Ishikawa (cell line): Measurements from ENCODE around the gene APOLD1.

Experiments
- CEBPB ChIP-seq: IDR thresholded peaks from 2 replicates; pipeline ENCODE4 v1.6.1; 2012
- YY1 ChIP-seq: IDR thresholded peaks from 2 replicates; pipeline ENCODE4 v1.6.1; 2012; ENCODE audit warnings: low read depth
- TF ChIP-seq, protein P1 (sequence below): IDR thresholded peaks from 2 replicates; pipeline ENCODE4 v1.6.1; 2012
- TF ChIP-seq, protein P2 (sequence below): IDR thresholded peaks from 2 replicates; pipeline ENCODE4 v1.6.1; 2012
- TF ChIP-seq, protein P3 (sequence below): IDR thresholded peaks from 2 replicates; pipeline ENCODE4 v1.6.1; 2012; ENCODE audit warnings: low read depth, mild to moderate bottlenecking

DNA sequence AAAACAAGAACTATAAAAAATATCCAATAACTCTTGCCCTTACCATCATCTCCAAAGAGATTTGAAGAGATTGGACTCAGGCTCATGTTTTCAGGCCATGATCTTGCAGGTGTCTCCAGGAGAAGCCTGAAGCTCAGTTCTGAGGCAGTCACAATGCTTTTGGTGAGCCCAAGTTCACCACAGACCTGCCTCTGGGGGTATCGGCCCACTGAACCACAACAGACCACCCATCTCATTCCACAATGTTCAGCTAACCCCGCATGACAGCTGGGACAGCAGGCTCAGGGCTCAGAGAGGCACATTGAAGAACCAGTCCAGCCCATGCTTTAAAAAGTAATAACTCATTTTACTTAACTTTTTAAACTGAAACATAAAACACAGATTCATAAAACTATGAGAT, 28.3 kb upstream of the APOLD1 start:
- TF ChIP-seq, protein P1, sequence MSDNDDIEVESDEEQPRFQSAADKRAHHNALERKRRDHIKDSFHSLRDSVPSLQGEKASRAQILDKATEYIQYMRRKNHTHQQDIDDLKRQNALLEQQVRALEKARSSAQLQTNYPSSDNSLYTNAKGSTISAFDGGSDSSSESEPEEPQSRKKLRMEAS: no peak
- TF ChIP-seq YY1 (no peak), CEBPB (no peak)
- TF ChIP-seq, protein P2, sequence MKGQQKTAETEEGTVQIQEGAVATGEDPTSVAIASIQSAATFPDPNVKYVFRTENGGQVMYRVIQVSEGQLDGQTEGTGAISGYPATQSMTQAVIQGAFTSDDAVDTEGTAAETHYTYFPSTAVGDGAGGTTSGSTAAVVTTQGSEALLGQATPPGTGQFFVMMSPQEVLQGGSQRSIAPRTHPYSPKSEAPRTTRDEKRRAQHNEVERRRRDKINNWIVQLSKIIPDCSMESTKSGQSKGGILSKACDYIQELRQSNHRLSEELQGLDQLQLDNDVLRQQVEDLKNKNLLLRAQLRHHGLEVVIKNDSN: no peak
- TF ChIP-seq, protein P3, sequence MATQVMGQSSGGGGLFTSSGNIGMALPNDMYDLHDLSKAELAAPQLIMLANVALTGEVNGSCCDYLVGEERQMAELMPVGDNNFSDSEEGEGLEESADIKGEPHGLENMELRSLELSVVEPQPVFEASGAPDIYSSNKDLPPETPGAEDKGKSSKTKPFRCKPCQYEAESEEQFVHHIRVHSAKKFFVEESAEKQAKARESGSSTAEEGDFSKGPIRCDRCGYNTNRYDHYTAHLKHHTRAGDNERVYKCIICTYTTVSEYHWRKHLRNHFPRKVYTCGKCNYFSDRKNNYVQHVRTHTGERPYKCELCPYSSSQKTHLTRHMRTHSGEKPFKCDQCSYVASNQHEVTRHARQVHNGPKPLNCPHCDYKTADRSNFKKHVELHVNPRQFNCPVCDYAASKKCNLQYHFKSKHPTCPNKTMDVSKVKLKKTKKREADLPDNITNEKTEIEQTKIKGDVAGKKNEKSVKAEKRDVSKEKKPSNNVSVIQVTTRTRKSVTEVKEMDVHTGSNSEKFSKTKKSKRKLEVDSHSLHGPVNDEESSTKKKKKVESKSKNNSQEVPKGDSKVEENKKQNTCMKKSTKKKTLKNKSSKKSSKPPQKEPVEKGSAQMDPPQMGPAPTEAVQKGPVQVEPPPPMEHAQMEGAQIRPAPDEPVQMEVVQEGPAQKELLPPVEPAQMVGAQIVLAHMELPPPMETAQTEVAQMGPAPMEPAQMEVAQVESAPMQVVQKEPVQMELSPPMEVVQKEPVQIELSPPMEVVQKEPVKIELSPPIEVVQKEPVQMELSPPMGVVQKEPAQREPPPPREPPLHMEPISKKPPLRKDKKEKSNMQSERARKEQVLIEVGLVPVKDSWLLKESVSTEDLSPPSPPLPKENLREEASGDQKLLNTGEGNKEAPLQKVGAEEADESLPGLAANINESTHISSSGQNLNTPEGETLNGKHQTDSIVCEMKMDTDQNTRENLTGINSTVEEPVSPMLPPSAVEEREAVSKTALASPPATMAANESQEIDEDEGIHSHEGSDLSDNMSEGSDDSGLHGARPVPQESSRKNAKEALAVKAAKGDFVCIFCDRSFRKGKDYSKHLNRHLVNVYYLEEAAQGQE: no peak
